SKM-1 (cell line): ENCODE data around the gene RBM45.

ENCODE experiments used
- DNase-seq: peaks from one replicate; lab custom pipeline; 2025; ENCODE audit not compliant: unreplicated experiment; lab: John Stamatoyannopoulos, UW

RBM45 gene

DNA sequence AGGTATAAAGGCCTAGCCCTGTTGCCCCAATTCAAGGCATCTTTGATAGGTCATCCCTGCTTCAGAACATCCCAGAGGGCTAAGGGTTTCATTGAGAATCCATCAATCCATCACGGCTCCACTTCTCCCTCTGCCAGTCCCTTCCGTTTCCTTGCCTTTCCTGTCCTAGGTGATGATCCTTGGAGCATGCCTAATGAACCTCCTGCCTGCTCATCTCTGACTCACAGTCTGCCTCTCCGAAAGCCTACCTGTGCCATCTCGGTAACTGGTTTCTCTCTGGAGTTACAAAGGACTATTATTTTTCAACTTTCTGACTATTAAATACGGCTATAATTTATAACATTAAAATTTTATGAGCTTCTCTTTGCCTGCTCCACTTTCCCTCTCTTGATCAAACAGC, 45.3 kb downstream of the RBM45 start:
- DNase-seq = no peak

DNA sequence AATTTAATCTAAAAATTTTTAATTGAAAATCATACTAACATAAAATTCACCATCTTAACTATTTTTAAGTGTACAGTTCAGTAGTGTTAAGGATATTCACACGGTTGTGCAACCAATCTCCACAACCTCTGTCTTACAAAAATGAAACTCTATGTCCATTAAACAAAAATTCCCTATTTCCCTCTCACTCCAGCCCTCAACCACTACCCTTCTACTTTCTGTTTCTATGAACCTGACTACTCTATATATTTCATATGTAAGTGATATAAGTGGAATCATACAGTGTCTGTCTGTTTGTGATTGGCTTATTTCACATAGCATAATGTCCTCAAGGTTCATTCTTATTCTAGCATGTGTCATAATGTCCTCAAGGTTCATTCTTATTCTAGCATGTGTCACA, 47.7 kb downstream of the RBM45 start:
- no peak for DNase-seq

DNA sequence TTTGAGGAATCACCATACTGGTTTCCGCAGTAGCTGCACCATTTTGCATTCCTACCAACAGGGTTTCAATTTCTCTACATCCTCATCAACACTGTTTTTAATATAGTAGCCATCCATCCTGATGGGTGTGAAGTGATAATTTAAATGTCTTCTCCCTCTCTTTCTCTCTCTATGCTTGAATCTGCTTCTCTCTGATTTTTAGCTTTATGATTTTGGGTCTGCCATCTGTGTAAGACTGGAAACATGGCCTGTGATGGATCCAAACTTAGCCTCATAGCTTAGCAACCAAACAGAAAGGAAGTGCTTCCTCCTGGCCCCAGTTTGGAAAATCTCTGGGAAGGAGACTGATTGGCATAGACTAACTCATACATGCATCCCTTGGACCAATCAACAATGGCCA, 48.4 kb downstream of the RBM45 start:
- no peak for DNase-seq

DNA sequence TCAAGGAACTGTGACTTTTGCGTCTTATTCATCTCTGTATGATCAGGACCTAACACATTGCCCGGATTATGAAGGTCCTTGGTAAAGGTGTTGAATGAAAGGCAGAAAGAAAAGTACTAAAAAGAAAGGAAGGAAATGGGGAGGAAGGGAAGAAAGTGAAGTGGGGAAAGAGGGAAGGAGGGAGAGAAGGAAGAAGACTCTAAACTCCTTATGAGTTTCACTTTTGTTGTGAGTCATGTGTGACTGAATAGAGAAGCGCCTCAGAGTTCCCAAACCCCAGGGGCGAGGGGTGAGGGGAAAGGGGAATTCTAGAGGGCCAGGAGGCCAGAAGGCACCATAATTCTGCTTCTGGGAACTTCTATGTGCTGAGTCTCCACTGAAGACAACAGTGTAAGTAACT, 51.2 kb downstream of the RBM45 start:
- no peak for DNase-seq

DNA sequence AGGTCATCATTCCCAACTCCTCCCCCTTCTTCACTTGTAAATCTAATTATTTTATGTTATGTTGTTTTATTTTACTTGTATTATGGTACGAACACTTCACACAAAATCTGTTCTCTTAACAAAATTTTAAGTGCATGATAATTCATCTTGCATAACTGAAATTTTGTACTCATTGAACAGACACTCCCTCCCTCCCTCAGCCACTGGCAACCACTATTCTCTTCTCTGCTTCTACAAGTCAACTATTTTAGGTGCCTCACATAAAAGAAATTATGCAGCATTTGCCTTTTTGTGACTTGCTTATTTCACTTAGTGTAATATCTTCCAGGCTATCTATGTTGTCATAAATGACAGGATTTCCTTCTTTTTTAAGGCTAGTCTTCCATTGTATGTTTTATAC, 51.7 kb downstream of the RBM45 start:
- DNase-seq = no peak

DNA sequence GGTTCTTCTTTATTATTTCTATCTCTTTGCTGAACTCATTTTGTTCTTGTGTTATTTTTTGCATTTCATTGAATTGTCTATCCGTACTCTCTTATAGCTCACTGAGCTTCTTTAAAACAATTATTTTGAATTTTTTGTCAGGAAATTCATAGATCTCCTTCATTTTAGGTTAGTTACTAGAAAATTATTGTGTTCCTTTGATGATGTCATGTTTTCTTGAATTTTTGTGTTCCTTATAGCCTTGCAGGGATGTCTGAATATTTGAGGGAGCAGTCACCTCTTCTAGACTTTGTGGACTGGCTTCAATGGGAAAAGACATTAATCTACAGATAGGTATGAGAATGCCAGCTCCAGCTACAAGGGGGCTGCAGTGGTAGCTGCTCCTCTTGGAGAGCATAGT, 61.4 kb downstream of the RBM45 start:
- DNase-seq = no peak

DNA sequence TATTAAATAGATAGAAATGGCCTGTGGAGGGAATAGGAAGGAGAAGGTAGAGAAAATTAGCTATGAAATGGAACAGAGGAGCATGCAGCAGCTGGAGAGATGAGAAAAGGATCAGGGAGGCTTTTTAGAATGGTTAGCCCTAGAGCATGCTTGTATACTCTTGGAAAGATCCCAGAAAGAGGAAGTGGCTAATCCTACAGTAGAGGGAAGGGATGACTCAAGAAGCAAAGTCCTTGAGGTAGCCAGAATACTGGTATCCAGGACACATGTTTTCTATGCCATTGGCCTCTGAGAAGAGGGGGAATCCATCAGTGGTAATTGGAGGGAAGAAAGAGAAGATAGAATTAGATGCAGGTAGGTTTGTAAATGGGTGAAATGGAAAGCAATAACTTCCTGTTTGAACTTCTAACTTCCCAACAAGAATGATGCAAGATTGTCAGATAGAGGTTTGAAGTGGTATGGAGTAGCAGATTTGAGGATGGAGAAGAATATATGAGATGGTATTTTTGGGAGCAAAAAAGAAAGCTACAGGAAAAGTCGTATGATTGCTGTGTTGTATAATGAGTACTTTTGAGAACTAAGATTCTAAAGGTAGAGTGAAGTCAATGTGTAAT, 64.9 kb downstream of the RBM45 start:
- DNase-seq = peak; percentile 44
